ENCODE results near the gene TNPO1. TPM values are rescaled to one million over a fixed set of nuclear protein-coding genes. Genes with fewer than 3 reads are reported as not detected.

The TNPO1 gene
- total RNA-seq, 1 donor from 2014 or later, result 316 TPM

- no peak overlapping the region for H3K9ac ChIP-seq
- peaks cover 5% of the 10 kb centered on the region for H3F3A ChIP-seq (ENCODE audit: low read depth)
- no peaks in the 10 kb centered on the region for H3K9me3 Mint-ChIP-seq
- H4K20me1 ChIP-seq (ENCODE audit: low read depth), result peaks cover 76% of the 10 kb centered on the region
- H3K79me2 ChIP-seq (ENCODE audit: low read depth), result peaks cover 97% of the 10 kb centered on the region
- H3K4me1 ChIP-seq, result peaks cover 32% of the 10 kb centered on the region
- H3K4me1 Mint-ChIP-seq, result peaks cover 35% of the 10 kb centered on the region
- H3K4me2 ChIP-seq, result peak overlapping the region; percentile 79
- no peak overlapping the region for H3K27ac ChIP-seq
- H3K4me3 ChIP-seq, result no peak overlapping the region
- TF ChIP-seq CTCF (IDR thresholded peaks at IDR 0.05), result no peak
- H3K36me3 Mint-ChIP-seq, result peaks cover 23% of the 10 kb centered on the region
- no peaks in the 10 kb centered on the region for H3K27me3 ChIP-seq
- H2AFZ ChIP-seq (replicated peaks), result no peak overlapping the region
- no peak overlapping the region for H3K4me3 Mint-ChIP-seq
- no peak for DNase-seq (ENCODE audit: low spot score)
- H3K36me3 ChIP-seq, result peaks cover 35% of the 10 kb centered on the region
- H3K9me3 ChIP-seq (ENCODE audit: low read depth), result no peaks in the 10 kb centered on the region
- H3K27ac Mint-ChIP-seq, result no peak overlapping the region
- peaks cover 2% of the 10 kb centered on the region for H3K27me3 Mint-ChIP-seq (ENCODE audit: insufficient read depth, low read depth)
Measured at GRCh38 chr5:72852356-72852755, 35.9 kb downstream of the TNPO1 start.

- no peak overlapping the region for H3K9ac ChIP-seq
- TF ChIP-seq EZH2phosphoT487 (IDR thresholded peaks at IDR 0.05) (no peak), CTCF (IDR thresholded peaks at IDR 0.05) (no peak), EZH2 (IDR thresholded peaks at IDR 0.05) (no peak)
- H3K4me2 ChIP-seq, result no peak overlapping the region
- H3K4me3 ChIP-seq, result no peak overlapping the region
- no peaks in the 10 kb centered on the region for H3K27me3 ChIP-seq
- no peak overlapping the region for H3K27ac Mint-ChIP-seq
- DNase-seq (ENCODE audit: low spot score), result no peak
- H3K4me1 Mint-ChIP-seq, result peaks cover 24% of the 10 kb centered on the region
- peaks cover 26% of the 10 kb centered on the region for H3K4me1 ChIP-seq
- H3K4me3 Mint-ChIP-seq, result no peak overlapping the region
- H3K36me3 Mint-ChIP-seq, result peaks cover 35% of the 10 kb centered on the region
- H3F3A ChIP-seq (ENCODE audit: low read depth), result no peaks in the 10 kb centered on the region
- no peaks in the 10 kb centered on the region for H3K9me3 ChIP-seq (ENCODE audit: low read depth)
- no peak overlapping the region for H3K27ac ChIP-seq
- H3K79me2 ChIP-seq (ENCODE audit: low read depth), result peaks cover 100% of the 10 kb centered on the region
- H3K36me3 ChIP-seq, result peaks cover 35% of the 10 kb centered on the region
- H3K9me3 Mint-ChIP-seq, result no peaks in the 10 kb centered on the region
- peaks cover 71% of the 10 kb centered on the region for H4K20me1 ChIP-seq (ENCODE audit: low read depth)
- H2AFZ ChIP-seq (replicated peaks), result no peak overlapping the region
- H3K27me3 Mint-ChIP-seq (ENCODE audit: insufficient read depth, low read depth), result no peaks in the 10 kb centered on the region
Measured at GRCh38 chr5:72854419-72854818, 38.0 kb downstream of the TNPO1 start.

- Histone ChIP-seq H3K9ac (no peak overlapping the region), H3K9me3 (ENCODE audit: low read depth) (no peaks in the 10 kb centered on the region), H4K20me1 (ENCODE audit: low read depth) (peaks cover 68% of the 10 kb centered on the region), H3K4me3 (no peak overlapping the region), H3K79me2 (ENCODE audit: low read depth) (peaks cover 99% of the 10 kb centered on the region), H3K4me2 (no peak overlapping the region), H3F3A (ENCODE audit: low read depth) (no peaks in the 10 kb centered on the region), H3K4me1 (peaks cover 12% of the 10 kb centered on the region), H2AFZ (replicated peaks) (no peak overlapping the region), H3K36me3 (peaks cover 44% of the 10 kb centered on the region), H3K27ac (no peak overlapping the region), H3K27me3 (no peaks in the 10 kb centered on the region)
- no peak for DNase-seq (ENCODE audit: low spot score)
- Mint-ChIP-seq H3K27ac (no peak overlapping the region), H3K9me3 (no peaks in the 10 kb centered on the region), H3K27me3 (ENCODE audit: insufficient read depth, low read depth) (no peaks in the 10 kb centered on the region), H3K4me3 (no peak overlapping the region), H3K4me1 (peaks cover 12% of the 10 kb centered on the region), H3K36me3 (peaks cover 40% of the 10 kb centered on the region)
- TF ChIP-seq CTCF (IDR thresholded peaks at IDR 0.05) (no peak), EZH2phosphoT487 (IDR thresholded peaks at IDR 0.05) (no peak)
Measured at GRCh38 chr5:72855821-72856220, 39.4 kb downstream of the TNPO1 start.

- H4K20me1 ChIP-seq (ENCODE audit: low read depth), result peaks cover 64% of the 10 kb centered on the region
- no peaks in the 10 kb centered on the region for H3K9me3 ChIP-seq (ENCODE audit: low read depth)
- H3F3A ChIP-seq (ENCODE audit: low read depth), result no peaks in the 10 kb centered on the region
- H3K79me2 ChIP-seq (ENCODE audit: low read depth), result peaks cover 99% of the 10 kb centered on the region
- H3K36me3 ChIP-seq, result peaks cover 38% of the 10 kb centered on the region
- TF ChIP-seq CTCF (IDR thresholded peaks at IDR 0.05) (no peak), EZH2 (IDR thresholded peaks at IDR 0.05) (no peak), EZH2phosphoT487 (IDR thresholded peaks at IDR 0.05) (no peak)
- no peak overlapping the region for H3K27ac ChIP-seq
- H3K4me3 Mint-ChIP-seq, result no peak overlapping the region
- H2AFZ ChIP-seq (replicated peaks), result no peak overlapping the region
- peaks cover 3% of the 10 kb centered on the region for H3K4me1 Mint-ChIP-seq
- H3K9ac ChIP-seq, result no peak overlapping the region
- no peaks in the 10 kb centered on the region for H3K27me3 ChIP-seq
- H3K4me3 ChIP-seq, result no peak overlapping the region
- no peak overlapping the region for H3K27ac Mint-ChIP-seq
- no peaks in the 10 kb centered on the region for H3K9me3 Mint-ChIP-seq
- H3K27me3 Mint-ChIP-seq (ENCODE audit: insufficient read depth, low read depth), result no peaks in the 10 kb centered on the region
- DNase-seq (ENCODE audit: low spot score), result no peak
- H3K4me1 ChIP-seq, result peaks cover 3% of the 10 kb centered on the region
- H3K4me2 ChIP-seq, result no peak overlapping the region
- H3K36me3 Mint-ChIP-seq, result peaks cover 49% of the 10 kb centered on the region
Measured at GRCh38 chr5:72857396-72857795, 40.9 kb downstream of the TNPO1 start.
